Mesodermal cell (in vitro differentiated cells): Measurements from ENCODE around the gene NOP58.
"Not testable (repeated sequence)": the region's sequence is repeated elsewhere in the genome, so short reads cannot be mapped to it uniquely, and the experiment has no call there.

ENCODE experiments used
- H3K27ac ChIP-seq: 2 replicates; pipeline ENCODE4 v1.7.0; 2013; ENCODE audit warnings: mild to moderate bottlenecking, low read depth, low read length, moderate library complexity; ENCODE audit not compliant: severe bottlenecking
- H3K36me3 ChIP-seq: 2 replicates; pipeline ENCODE4 v1.7.1; 2013; ENCODE audit warnings: mild to moderate bottlenecking, low read length, moderate library complexity; ENCODE audit not compliant: control insufficient read depth, insufficient read depth
- H3K4me1 ChIP-seq: one replicate; pipeline ENCODE4 v1.7.1; 2013; ENCODE audit warnings: mild to moderate bottlenecking, low read length; ENCODE audit not compliant: insufficient read depth, control insufficient read depth, poor library complexity, severe bottlenecking
- H3K4me3 ChIP-seq: 2 replicates; pipeline ENCODE4 v1.7.0; 2013; ENCODE audit warnings: low read length, control low read depth, mild to moderate bottlenecking; ENCODE audit not compliant: insufficient read depth, poor library complexity, severe bottlenecking; ENCODE audit errors: extremely low read depth
- H3K9me3 ChIP-seq: 2 replicates; pipeline ENCODE4 v1.7.1; 2013; ENCODE audit warnings: mild to moderate bottlenecking, low read length, moderate library complexity; ENCODE audit not compliant: control insufficient read depth
- WGBS, 2 experiments: methylation state at CpG; one replicate each; pipeline ENCODE4 v1.1.5; 2013; ENCODE audit warnings: missing lambda C conversion rate in 2 of 2; ENCODE audit not compliant: insufficient coverage in 2 of 2; 5-methylcytosine and 5-hydroxymethylcytosine counted together

Gene NOP58

DNA sequence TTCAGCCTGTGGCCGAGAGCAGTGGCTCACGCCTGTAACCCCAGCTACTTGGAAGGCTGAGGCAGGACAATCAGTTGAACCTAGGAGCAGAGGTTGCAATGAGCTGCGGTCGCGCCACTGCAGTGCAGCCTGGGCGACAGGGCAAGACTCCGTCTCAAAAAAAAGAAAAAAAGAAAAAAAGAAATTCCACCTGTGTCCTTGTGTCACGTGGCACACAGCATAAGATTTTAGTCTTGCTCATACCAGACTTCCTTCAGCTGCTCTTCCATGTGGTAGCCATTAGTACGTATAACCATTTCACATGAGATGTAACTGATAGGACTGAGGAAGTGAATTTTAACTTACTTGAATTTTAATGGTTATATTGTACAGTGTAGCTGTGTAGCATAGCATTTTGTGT, 4.0 kb downstream of the NOP58 start:
- H3K9me3 ChIP-seq: no peaks in the 10 kb centered on the region
- peaks cover 4% of the 10 kb centered on the region for H3K4me1 ChIP-seq

DNA sequence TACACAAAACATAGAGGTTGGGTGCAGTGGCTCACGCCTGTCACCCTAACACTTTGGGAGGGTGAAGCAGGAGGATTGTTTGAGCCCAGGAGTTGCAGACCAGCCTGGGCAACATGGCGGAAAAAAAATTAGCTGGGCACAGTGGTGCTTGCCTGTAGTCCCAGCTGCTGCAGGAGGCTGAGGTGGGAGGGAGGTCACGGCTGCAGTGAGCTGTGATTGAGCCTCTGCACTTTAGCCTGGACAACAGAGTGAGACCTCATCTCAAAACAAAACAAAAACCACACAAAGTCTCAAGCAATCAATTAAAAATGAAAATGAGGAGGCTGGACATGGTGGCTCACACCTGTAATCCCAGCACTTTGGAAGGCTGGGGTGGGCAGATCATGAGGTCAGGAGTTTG, 4.9 kb downstream of the NOP58 start:
- no peak overlapping the region for H3K27ac ChIP-seq
- no peaks in the 10 kb centered on the region for H3K9me3 ChIP-seq
- 92 to 97% methylated on average over 2 to 3 of the region's 3 CpGs for WGBS, 2 experiments
- peaks cover 4% of the 10 kb centered on the region for H3K4me1 ChIP-seq
- H3K36me3 ChIP-seq: peaks cover 25% of the 10 kb centered on the region
- no peak overlapping the region for H3K4me3 ChIP-seq

More for the DNA sequence above, 4.0 kb downstream of the NOP58 start:
- Histone ChIP-seq H3K4me3 (no peak overlapping the region), H3K27ac (no peak overlapping the region), H3K36me3 (peaks cover 17% of the 10 kb centered on the region)
- WGBS, 2 experiments: 94 to 98% methylated on average over 7 to 9 of the region's 9 CpGs

DNA sequence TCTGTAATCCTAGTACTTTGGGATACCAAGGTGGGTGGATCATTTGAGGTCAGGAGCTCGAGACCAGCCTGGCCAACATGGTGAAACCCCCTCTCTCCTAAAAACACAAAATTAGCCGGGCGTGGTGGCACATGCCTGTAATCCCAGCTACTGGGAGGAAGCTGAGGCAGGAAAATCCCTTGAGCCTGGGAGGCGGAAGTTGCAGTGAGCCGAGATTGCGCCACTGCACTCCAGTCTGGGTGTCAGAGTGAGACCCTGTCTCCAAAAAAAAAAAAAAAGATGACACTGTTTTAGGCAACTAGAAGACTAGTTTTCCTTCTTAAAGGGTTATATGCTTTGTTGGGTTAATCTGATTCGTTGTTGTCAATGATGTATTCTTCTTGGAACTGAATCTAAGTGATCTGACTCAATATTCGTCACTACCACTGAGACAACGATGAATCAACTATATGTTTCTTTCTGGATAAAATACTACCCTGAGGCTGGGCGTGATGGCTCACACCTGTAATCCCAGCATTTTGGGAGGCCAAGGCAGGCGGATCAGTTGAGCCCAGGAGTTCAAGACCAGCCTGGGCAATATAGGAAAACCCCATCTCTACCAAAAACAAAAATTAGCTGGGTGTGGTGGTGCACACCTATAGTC, 10.6 kb downstream of the NOP58 start:
- WGBS, 2 experiments: 88 to 94% methylated on average over 6 to 9 of the region's 11 CpGs
- H3K36me3 ChIP-seq: peaks cover 67% of the 10 kb centered on the region
- not testable (repeated sequence) for H3K27ac ChIP-seq, H3K4me3 ChIP-seq, H3K9me3 ChIP-seq
- H3K4me1 ChIP-seq: peaks cover 14% of the 10 kb centered on the region

DNA sequence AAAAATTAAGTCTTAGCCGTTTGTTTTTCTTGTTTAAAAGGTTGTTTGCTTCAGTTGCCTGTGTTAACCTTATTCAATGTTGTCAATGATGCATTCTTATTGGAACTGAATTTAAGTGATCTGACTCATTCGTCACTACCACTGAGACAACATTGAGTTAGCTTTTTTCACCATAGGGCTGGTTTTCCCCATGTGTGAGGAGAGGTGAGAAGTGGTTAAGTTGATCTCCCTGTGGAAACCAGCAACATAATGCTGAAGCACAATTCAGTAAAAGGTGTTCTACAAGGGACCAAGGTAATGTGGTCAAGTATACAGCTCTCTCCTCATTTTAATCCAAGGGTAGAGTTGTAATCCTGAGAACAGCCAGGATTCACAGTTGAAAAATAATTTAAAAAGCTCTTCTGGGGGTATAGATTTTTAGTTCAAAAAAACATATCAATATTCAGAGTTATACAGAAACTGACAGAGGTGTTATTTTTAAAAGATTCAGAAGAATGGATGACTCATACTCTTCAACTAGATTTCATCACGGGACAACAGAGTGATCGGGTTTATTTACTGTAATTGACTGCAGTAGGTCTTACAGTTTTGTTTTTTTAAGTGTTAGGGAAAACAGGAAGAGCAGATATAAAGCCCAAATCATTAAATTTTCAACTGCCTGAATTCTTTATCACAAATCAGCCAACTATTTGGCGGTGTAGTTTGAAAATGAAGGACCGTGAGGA, 12.6 kb downstream of the NOP58 start:
- Histone ChIP-seq H3K4me3 (no peak overlapping the region), H3K27ac (peak overlapping the region; percentile 39), H3K36me3 (peaks cover 82% of the 10 kb centered on the region), H3K9me3 (no peaks in the 10 kb centered on the region), H3K4me1 (peaks cover 11% of the 10 kb centered on the region)
- 90 to 100% methylated on average over 1 to 2 of the region's 6 CpGs for WGBS, 2 experiments

DNA sequence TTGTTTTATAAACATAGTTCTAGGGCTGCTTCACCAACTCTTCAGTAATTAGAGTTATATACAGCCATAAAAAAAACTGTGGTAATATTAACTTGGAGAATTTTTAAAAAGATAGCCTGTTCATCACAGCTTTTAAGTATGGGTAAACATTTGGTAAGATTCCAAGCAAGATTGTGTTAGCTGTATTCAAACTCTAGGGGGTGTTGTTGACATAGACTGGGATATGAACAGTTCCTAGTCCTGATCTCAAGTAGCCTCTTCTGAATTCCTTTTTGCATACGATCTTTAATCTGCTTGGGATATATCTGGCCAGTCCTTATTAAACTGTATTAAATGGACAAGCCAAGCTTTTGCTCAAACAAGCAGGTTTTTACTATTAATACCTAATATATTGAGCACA, 13.4 kb downstream of the NOP58 start:
- H3K4me3 ChIP-seq: no peak overlapping the region
- H3K9me3 ChIP-seq: no peaks in the 10 kb centered on the region
- H3K27ac ChIP-seq: no peak overlapping the region
- WGBS, 2 experiments: no CpG with 5 or more reads among the region's 1 CpG
- peaks cover 89% of the 10 kb centered on the region for H3K36me3 ChIP-seq
- peaks cover 11% of the 10 kb centered on the region for H3K4me1 ChIP-seq

DNA sequence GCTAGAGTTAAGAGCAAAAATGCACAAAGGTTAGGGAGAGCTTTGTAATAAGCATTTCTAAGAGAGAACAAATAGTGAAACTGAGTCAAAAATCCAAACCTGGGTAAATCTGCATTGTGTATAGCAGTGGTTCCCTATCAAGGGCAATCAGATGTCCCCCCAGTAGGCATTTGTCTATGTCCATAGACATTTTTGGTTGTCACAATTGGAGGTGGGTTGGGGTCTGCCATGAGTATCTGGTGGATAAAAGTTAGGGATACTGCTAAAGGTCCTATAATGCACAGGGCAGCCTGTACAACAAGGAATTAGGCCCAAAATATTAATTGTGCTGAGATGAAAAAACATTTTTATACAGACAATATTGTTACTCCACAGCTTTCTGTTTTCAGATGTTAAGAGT, 21.0 kb downstream of the NOP58 start:
- Histone ChIP-seq H3K36me3 (peaks cover 98% of the 10 kb centered on the region), H3K4me1 (no peaks in the 10 kb centered on the region), H3K4me3 (no peak overlapping the region)

DNA sequence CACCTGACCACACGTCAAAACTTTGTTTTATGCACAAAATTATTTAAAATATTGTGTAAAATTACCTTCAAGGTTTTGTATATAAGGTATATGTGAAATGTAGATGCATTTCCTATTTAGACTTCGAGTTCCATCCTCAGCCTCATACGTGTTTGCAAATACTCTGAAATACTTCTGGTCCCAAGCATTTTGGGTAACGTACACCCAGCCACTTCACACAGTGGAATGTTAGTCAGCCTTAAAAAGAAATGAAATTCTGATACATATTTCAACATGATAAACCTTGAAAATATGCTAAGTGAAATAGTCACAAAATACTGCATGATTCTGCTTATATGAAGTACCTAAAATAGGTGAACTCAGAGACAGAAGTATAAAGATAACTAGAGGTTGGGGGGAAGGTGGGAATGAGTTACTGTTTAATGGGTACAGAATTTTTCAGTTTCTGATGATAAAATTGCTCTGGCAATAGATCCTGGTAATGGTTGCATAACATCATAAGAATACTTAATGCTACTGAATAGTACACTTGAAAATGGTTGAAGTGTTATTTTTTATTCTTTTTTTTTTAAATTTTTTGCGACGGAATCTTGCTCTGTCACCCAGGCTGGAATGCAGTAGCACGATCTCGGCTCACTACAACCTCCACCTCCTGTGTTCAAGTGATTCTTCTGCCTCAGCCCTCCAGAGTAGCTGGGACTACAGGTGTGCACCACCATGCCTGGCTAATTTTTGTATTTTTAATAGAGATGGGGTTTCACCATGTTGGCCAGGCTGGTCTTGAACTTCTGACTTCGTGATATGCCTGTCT, 24.0 kb downstream of the NOP58 start:
- no peak overlapping the region for H3K4me3 ChIP-seq
- H3K27ac ChIP-seq: no peak overlapping the region
- no peaks in the 10 kb centered on the region for H3K9me3 ChIP-seq
- 90% methylated on average over 2 of the region's 9 CpGs; no CpG with 5 or more reads in 1 of the 2 experiments for WGBS, 2 experiments
- H3K36me3 ChIP-seq: peaks cover 93% of the 10 kb centered on the region
- no peaks in the 10 kb centered on the region for H3K4me1 ChIP-seq

More for the DNA sequence above, 21.0 kb downstream of the NOP58 start:
- H3K9me3 ChIP-seq: no peaks in the 10 kb centered on the region
- H3K27ac ChIP-seq: no peak overlapping the region

DNA sequence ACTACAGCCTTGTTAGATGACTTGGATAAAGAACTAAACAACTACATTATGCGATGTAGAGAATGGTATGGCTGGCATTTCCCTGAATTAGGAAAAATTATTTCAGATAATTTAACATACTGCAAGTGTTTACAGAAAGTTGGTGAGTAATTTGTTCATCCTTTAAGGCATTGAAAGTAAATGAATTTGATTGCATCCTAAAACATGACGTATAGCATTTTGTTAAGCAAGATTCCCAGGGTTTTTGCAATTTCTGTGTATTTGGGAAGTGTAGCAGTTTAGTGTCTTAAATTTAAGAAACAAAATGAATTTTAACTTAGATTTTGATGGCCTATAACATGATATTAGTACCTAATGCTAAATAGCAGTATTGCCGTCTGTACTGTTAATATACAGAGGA, 24.8 kb downstream of the NOP58 start:
- Histone ChIP-seq H3K36me3 (peaks cover 92% of the 10 kb centered on the region), H3K4me1 (no peaks in the 10 kb centered on the region), H3K4me3 (no peak overlapping the region), H3K9me3 (no peaks in the 10 kb centered on the region), H3K27ac (no peak overlapping the region)
- 100% methylated on average over 1 to 2 of the region's 3 CpGs for WGBS, 2 experiments

DNA sequence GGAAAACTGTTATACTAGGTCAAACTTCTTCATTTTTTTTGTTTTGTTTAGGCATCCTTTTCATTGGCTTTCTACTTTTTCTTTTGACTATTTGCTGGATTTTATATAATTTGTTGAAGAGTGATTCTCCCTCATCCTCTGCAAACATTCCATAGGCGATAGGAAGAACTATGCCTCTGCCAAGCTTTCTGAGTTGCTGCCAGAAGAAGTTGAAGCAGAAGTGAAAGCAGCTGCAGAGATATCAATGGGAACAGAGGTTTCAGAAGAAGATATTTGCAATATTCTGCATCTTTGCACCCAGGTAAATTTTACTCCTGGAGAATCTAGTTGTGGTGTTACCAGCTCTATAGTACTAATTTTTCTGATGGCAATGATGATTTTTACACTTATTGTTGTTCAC, 25.4 kb downstream of the NOP58 start:
- peaks cover 93% of the 10 kb centered on the region for H3K36me3 ChIP-seq
- no peak overlapping the region for H3K4me3 ChIP-seq

DNA sequence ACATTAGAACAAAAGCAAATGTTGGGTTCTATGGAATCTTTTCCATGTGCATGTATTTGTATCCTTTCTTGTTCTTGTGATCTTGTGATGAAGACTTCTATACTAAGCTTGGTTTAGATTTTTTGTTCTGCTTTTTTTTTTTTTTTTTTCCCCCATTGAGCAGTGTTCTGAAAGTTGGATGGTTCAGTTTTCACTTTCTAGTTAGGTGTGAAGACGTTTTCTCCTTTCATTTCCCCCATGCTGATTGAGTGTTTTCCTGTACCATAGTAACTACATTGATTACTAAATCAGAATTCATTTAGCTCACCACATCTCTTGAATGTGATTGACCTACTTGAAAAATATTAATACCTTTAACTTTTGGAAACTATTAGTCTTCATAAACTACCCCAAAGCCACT, 34.1 kb downstream of the NOP58 start:
- H3K4me1 ChIP-seq: no peaks in the 10 kb centered on the region
- WGBS, 2 experiments: no CpG with 5 or more reads among the region's 1 CpG
- H3K9me3 ChIP-seq: no peaks in the 10 kb centered on the region
- H3K4me3 ChIP-seq: no peak overlapping the region
- peaks cover 92% of the 10 kb centered on the region for H3K36me3 ChIP-seq
- no peak overlapping the region for H3K27ac ChIP-seq

More for the DNA sequence above, 25.4 kb downstream of the NOP58 start:
- WGBS, 2 experiments: 100% methylated on average over 1 of the region's 1 CpG; no CpG with 5 or more reads in 1 of the 2 experiments
- H3K4me1 ChIP-seq: no peaks in the 10 kb centered on the region
- H3K9me3 ChIP-seq: no peaks in the 10 kb centered on the region
- no peak overlapping the region for H3K27ac ChIP-seq
